ENCODE data around the gene ZNF521.

The ZNF521 gene

DNA sequence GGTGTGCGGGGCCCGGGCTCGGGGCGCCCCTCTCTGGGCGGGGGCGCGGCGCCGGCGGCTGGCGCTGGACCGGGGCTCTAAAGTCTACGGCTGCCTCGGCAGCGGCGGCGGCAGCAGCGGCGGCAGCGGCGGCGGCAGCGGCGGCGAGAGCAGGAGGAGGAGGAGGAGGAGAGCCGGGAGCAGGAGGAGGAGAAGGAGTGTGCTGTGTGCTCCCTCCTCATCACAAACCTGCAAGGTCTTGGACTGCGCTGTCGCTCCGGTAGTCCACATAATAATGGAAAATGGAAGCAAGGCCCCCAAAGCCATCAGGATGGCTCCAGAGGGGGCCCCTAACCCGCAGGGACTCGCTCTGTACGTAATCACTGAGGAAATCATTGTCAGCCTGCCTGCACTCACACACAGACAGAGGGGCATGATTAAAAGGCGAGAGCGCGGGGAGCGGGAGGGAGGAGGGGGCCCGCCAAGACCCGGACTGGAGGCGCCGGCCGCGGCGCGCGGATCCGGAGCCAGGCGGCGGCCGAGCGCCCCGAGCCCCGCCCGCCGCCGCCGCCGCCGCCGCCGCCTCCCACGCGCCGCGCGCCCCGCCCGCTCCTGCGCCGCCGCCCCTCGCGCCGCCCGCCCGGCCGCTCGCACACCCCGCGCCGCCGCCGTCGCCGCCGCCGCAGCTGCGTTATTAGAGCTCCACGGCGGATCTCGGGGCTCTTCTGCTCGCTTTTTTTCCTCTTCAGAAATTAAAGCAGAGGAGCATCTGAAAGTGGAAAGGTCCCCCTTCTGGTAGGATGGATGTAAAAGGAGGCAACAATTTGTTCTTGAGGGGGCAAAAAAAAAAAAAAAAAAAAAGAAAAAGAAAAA, at the start of gene ZNF521:
ZNF521 (minus strand) TSS at position 390 of the 852 bp plus-strand sequence. CDS start 1,220 bp downstream, outside the sequence.
- DNase-seq (ENCODE audit: low spot score), result peak; percentile 85

DNA sequence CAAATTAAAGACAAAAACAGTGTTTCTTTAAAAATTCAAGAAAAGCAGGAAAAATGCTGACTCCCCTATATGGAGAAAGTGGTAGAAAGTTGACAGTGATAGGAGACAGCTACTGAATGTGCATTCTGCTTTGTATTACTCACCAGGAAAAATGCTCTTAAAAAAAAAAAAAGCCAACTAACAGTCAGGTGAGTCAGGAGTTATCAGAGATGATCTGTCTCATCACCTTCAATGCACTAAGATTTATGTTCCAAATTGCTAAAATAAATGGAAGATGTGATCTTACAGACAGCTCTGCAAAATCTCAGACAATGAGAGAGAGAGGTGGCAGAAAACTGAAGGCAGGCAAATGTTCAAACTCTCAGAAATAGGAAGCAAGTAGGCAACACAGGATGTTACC, 47.6 kb upstream of the ZNF521 start:
- DNase-seq (ENCODE audit: low spot score), result no peak

DNA sequence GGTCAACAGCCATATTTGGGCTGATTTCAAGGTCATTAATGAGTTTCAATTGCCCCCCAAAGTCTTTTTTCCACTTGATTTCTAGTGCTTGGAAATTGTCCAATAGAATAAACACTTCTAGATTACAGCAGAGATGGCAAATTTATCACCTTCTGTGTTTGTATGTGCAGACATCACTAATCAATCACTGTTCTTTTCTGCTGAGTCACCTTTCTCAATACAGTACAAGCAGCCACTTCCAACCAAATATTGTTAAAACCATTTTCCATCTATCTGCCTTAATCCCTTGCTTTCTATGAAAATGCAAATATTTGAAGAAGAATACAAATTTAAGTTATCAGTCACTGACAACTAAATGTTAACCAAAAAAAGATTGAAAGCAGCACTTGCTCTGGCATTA, 40.2 kb upstream of the ZNF521 start:
- no peak for DNase-seq (ENCODE audit: low spot score)

DNA sequence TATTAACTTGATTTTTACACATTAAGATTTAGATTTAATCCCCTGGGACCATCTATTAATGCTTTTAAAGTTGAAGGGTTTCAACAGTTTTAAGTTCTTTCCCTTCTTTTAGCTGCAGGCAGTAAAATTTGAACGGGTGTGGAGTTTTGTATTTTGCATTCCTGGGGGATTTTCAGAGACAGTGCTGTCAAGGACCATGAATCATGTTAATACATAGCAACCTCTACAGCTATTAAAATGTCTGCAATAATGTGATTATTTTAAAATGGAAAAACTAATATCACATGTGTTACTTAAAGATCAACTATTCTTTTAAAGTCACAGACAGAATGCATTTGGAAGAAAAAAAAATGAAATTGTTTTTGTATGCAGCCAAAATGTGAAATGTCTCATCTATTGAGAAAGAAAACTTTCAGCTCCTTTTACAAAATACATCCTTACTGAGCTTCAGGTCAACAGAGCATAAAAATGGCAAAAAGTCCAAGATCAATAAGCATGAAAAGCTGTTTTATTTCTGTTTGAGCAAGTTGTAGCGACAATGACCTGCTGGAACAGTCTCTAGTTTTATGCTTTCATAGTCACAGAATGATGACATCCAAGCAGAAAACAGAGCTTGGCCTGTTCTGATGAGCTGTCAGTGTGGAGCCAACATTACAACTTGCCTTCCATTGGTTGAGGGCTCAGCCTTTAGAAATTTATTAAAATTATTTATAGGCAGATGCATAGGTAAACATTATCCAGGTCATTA, 21.6 kb upstream of the ZNF521 start:
- DNase-seq (ENCODE audit: low spot score), result no peak

DNA sequence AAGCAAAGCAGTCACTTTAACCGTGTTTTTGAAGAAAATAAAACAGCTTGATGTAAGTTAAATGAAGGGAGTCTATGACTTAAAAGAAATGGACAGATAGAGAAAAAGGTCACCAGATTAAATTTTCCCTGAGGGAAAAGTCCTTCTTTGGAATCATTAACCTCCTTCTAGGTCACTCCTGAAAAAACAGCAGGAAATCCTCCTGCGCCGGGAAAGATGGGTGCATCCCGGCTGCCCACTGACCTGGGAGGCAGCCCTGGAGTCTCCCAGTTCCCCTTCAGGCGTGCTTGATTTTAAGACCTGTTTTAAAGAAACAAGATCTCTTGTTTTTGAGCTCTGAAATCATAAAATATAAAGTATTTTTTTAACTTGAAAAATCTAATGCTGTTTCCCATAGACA, 18.4 kb upstream of the ZNF521 start:
- no peak for DNase-seq (ENCODE audit: low spot score)

DNA sequence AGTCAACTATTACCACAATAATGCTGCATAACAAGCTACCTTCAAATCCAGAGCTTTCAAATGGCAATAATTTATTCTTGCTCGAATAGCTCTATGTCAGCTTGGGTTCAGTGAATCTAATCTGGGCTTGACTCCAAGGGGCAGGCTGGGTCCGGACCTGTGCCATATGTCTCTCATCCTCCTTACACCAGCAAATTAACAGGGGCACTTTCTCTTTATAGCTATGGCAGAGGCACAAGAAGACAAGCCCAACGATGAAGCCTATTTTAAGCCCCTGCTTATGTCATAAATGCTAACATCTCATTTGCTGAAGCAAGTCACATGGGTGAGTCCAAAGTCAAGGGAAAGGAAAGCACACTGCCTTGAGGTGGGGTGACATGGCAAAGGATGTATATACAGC, 13.3 kb upstream of the ZNF521 start:
- no peak for DNase-seq (ENCODE audit: low spot score)

DNA sequence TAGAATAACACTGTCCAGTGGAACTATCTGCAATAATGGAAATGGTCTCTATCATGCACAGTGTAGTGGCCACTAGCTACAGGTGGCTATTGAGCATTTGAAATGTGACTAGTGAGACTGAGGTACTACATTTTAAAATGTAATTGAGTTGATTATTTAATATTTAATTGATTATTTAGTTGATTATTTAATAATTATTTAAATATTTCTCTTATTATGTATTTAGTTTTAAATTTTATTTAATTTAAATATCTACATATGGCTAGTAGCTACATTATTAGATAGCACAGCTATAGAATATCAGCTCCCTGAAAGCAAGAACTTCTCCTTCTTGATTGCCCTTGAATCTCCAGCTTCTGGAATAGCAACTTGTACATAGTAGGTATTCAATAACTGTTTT, 12.8 kb upstream of the ZNF521 start:
- no peak for DNase-seq (ENCODE audit: low spot score)

DNA sequence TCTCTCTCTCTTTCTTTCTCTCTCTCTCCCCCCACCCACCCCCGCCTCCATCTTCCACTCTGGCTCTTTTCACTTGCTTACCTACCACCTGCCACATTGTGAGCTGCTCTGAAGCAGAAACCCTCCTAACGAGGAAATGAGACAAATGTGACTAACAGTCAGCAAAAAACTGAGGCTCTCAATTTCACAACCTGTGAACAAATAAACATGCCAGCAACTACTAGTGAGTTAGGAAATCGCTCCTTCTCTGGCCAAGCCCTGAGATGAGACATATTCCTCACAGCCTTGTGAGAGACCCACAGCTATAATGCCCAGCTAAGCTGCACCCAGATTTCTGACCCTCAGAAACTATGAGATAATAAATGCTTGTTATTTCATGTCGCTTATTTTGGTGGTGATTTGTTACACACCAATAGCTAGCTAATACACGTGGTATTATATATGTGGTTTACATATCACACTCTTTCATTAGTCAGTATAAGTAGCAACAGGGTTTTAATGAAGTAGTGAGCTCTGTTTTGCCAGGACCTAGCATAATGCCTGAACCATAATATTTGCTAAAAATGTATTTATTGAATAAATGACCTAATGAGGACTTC, 8.4 kb upstream of the ZNF521 start:
- DNase-seq (ENCODE audit: low spot score), result no peak

DNA sequence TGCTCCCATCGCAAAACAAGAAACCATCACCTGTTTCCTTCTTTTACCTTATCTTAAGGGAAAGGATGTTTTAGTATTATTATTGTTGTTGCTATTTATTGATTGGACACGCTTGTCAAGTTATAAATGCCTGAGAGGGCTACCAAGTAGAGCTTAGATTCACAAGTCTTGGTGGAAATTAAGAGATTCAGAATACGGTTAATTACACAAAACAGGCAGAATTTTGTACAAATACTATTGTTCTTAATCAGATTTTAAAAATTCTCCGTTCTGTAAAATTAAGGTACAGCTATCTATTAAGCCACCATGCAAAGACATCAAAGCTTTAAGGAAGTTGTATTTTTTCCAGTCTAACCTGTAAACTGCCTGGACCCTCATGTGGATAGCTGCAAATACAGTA, 1.1 kb upstream of the ZNF521 start:
- no peak for DNase-seq (ENCODE audit: low spot score)

DNA sequence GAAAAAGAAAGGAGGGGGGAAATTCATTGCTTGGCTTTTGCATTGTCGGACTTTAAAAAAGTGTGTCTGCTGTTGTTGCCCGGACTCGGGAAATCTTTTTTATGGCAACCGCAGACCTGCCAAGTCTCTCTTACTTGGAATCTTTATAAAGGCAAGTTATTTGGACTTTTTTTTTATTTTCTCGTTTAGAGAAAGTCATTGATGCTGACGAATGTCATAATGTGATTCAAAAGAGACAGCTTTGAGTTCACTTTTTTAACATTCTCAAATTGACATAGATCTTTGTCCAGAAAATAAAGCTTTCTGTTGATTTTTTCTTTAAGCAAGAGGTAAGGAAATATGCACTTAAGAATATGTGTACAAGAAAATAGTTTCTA, 651 bp upstream of the ZNF521 start:
- DNase-seq (ENCODE audit: low spot score), result no peak

DNA sequence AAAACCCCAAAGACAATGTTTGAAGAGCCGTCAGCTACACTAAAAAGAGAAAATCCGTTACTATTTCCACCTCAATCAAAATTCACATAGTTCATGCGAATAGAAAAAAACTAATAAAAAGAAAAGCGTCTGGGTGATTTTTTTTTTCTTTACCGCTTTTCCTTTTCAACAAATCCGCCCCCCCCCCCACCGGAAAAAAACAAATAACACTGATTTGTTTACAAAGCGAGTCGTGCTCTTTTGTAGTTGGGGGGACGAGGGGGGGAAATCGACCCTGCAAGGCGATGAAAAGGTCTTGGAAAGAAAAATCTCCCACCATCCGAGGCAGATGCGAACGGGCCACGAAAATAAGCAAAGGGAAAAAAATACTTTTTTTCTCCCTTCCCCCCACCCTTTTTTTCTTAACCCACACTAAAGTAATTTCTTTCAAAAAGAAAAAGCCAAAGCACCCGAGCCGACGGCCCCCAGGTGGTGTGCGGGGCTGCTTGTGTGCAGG, 638 bp downstream of the ZNF521 start:
- no peak for DNase-seq (ENCODE audit: low spot score)

DNA sequence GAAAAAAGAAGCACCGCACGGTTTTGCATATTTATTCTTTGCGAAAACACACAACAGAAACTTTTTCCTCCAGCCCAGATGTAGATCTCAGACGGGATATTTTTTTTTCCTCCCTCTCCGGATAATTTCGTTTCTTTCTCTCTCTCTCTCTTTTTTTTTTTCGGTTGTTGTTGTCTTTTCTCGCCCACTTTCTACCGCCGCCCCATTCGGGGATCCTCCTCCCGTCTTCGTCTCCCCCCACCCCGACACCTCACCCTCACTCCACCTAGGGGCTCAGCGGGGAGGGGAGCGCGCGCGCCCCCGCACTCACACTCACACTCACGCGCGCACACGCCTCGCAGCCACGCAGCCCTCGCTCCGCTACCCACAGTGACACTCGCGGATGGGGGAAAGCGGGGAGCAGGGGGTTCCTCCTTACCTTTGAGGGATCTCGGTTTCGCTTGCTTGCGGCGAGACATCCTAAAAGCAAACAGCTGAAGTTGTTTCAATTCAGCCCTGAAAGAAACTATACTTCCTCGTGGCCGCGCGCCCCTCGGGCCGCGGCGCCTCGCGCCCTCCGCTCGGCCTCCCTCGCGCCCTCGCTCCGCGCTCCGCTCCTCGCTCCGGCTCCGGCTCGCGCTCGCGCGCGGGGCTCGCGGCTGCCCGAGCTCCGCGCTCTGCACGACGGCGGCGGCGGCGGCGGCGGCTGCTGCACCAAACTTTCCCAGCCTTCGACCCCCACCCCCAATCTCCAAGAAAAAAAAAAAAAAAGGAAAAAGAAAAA, 1.3 kb downstream of the ZNF521 start:
- peak; percentile 44 for DNase-seq (ENCODE audit: low spot score)

DNA sequence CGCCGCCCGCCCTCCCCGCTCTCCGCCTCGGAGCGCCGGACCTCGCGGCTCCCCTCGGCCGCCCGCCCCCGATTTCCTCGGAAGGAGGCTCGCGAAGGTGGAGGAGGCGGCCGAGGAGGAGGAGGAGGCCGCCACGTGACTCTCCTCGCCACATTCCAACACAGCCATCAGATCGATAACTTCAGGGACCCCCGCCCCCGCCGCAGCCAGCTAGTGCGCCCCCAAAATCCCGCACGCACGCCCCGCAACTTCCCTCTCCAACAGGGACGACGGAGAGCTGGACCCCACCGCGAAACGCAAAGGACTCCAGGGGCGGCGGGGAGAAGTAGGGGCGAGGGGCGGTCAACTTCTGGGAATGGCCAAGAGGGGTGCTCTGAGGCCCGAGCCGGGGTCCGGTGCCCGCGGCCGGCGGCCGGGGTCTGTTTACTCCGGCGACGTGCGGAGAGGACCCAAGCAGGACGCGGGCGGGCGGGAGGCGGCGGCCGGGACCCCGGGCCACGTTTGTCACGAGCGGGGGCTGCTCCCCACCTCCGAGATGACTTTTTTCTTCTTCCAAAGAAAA, 2.0 kb downstream of the ZNF521 start:
- DNase-seq (ENCODE audit: low spot score), result no peak

DNA sequence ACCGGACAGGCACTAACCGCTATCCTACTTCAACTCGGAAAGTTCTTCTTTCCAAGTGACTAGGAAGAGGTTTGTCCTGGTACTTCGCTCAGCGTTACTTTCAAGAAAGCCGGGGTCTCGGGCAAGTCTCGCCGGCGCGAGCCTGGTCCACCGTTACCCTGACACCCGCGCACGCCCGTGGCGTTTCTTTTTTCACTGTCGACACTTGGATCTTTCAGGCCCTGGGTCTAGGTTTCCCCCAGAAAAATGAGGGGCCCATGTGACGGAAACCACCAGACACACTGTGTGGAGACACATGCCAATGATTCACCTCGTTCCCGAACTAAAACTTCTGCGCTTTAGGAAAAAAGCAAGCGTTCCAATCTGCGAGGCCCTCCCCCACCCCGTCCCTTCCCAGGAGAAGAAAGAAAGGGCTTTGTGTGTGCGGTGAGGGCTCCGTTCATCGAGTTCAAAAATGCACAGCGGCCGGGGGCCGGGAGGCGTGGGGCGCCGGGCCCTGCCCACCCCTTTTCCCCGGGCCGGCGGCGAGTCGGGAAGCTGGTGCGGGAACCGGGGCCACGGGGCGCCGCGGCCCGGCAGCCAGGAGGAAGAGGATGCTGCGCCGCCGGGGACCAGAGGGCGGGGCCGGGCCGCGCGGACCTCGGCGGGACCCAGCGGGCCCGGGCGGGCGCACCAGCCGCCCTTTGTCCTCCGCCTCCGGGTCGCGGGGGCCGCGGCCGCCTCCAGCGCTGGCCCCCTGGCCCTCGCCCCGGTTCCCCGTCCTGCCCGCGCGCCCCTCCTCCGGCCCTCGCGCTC, 2.6 kb downstream of the ZNF521 start:
- DNase-seq (ENCODE audit: low spot score), result peak; percentile 58

DNA sequence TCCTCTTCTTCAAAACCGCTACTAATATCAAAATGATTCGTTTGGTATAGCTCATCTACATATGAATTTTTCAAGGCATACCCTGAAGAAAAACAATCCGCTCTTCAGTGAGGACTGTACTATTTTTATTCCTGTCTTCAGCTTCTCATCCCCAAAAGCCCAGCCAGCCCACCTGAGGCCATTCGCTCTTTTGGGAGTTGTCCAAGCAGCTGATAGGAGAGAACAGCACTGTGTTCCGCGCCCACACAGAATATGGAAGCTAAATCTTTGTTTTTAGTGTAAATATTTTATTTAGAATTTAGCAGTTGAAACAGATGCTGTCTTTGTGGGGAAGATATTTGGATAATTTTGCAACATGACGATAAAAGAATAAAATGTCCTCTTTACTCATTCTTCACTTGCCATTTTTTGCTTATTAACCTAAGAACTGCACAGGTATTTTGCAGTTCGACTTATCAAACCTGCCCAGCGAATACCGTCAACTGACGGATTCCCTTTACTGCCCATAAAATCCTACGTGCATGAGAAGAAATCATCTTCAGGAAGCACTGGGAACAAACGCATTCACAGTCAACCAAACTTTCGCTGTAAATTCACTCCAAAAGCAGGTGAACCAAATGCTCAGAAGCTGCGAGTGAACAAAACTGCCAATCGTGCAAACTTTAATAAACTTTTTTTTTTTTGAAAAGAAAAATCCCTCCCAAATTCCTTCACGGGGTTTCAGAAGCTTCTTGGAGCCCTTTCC, 3.4 kb downstream of the ZNF521 start:
- no peak for DNase-seq (ENCODE audit: low spot score)

DNA sequence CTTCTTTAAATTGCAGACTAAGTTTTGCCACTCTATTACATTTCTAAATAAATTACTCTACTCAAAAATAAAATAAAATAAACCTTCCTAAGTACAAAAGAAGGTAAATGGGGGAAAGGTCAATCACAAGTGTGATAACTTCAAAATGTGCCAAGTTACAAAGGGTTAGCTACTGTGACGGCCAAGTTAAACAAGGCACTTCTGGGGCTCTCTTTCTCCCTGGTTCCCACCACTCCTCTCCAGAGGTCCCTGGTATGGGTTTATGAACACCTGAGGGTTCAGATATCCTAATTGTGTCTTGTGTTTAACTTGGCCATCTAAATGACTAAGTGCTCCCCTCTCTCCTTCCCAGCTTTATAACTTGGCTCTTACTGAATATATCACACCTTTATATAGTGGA, 5.4 kb downstream of the ZNF521 start:
- no peak for DNase-seq (ENCODE audit: low spot score)

DNA sequence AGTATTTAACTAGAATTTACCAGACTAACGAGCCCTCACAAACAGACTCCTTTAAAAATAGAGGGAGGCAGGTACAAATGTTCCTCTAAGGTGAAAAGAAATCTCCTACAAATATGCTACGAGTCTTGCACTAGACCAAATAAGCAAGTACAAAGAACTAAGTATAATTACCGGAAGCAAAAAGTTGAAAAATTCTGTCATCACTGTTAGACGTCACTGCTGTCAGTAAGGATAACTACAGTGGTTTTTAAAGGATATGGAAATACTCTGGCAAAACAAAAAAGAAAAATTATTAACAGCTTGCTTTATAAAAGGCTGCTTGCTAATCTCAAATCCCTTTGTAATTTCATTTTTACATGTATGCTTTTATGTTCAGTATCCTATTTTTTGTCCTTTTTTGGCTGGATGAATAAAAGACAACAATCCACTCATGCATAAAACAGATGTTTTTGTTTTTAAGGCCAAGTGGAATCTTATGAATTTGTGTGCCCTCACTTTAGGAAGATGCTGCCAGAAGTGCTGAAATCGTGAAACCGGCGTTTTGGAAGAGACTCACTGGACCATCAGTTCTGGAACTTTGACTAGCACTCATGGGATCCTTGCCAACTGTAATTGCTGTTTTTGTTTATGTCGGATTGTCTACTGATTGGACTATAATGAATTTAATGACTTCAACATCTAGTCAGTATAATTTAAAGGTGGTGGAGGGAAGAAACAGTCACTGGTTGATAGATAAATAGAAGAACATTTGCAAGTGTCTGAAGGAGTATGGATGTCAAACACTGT, 6.7 kb downstream of the ZNF521 start:
- no peak for DNase-seq (ENCODE audit: low spot score)

DNA sequence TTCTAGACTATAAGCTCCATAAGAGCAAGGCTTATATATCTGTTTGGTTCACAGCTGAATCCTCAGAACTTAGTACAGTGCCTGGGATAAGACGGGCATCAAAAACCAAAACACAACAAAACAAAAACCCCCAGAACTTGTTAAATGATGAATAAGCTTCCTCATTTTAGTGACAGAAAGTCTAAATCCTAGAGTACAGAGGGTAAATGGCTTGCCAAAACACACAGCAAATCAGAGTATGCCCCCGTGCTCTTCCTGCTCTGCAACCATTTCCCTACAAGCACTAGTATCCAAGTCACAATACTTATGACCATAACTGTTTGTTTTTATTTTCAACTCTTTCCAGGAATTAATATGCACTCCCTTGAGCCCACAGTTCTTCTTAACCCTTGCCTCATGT, 10.1 kb downstream of the ZNF521 start:
- DNase-seq (ENCODE audit: low spot score), result no peak

DNA sequence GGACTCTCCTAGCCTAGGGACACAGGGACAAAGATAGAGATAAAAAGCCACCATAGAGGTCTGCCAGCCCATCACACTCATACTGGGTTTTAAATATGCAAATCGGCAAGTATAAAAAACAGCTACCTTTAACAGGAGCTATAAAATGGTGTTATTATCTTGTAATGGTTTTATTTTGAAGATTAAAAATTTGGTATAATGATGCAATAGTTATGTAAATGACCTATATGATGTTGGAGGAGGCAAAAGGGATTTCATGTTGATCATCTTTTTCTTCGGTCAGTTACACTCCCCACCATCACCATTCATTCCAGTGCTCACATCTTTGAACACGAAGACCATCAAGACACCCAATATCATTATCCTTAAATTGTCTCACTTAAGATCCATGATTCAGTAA, 11.2 kb downstream of the ZNF521 start:
- DNase-seq (ENCODE audit: low spot score), result no peak

Measured in kidney capillary endothelial cell (primary cell).